Activated CD4-positive, alpha-beta T cell treated with anti-CD3 and anti-CD28 coated beads for 36 hours (primary cell): ENCODE measurements around the gene SH2B3. TPM values are rescaled to one million over a fixed set of nuclear protein-coding genes. Genes with fewer than 3 reads are reported as not detected.
"Not testable (repeated sequence)": the region's sequence is repeated elsewhere in the genome, so short reads cannot be mapped to it uniquely, and the experiment has no call there.

Source experiments
- ATAC-seq: fragments of 200-7000 bp; cut with Tn5 transposase; one replicate; pipeline ENCODE4 v1.10.0; 2021; ENCODE audit warnings: mild to moderate bottlenecking, moderate library complexity
- CTCF ChIA-PET: fragments of 350-600 bp; sonication (Branson Sonifier 250); formaldehyde crosslinking; loops from one replicate; lab custom pipeline; 2021; ENCODE audit warnings: antibody characterized with exemption; lab: Charles Lee
- POLR2A ChIA-PET: fragments of 350-600 bp; sonication (Branson Sonifier 250); formaldehyde crosslinking; loops from one replicate; lab custom pipeline; 2021; ENCODE audit warnings: antibody characterized with exemption, inconsistent platforms; lab: Charles Lee
- DNase-seq: peaks from one replicate; pipeline ENCODE4 v3.0.0-alpha.2; 2020
- H3K27ac Mint-ChIP-seq: one replicate; pipeline ENCODE4 v1.8.0; 2021; ENCODE audit warnings: mixed read lengths
- H3K27me3 Mint-ChIP-seq: one replicate; pipeline ENCODE4 v1.8.0; 2021; ENCODE audit warnings: mixed read lengths
- H3K36me3 Mint-ChIP-seq: one replicate; pipeline ENCODE4 v1.8.0; 2021; ENCODE audit warnings: low read depth, mixed read lengths
- H3K4me1 Mint-ChIP-seq: one replicate; pipeline ENCODE4 v1.8.0; 2021; ENCODE audit warnings: mixed read lengths
- H3K4me3 Mint-ChIP-seq: one replicate; pipeline ENCODE4 v1.8.0; 2021; ENCODE audit warnings: mild to moderate bottlenecking, moderate library complexity, mixed read lengths
- H3K9me3 Mint-ChIP-seq: one replicate; pipeline ENCODE4 v1.8.0; 2021; ENCODE audit warnings: low read depth, mixed read lengths
- intact Hi-C, 2 experiments: fragments of 100-400 bp; cut with DNase I in 1 of 2; cut with micrococcal nuclease in 1 of 2; formaldehyde crosslinking; loops; one replicate each; pipeline versions ENCODE4 v1.14.2 to v1.15.1; 2022 to 2024; cut with DNase I, micrococcal nuclease
- total RNA-seq, 2 experiments: library from RNA; stranded (reverse); gene quantifications; one replicate each; pipeline ENCODE4 v1.2.3, GENCODE V29; 2021

Gene SH2B3
- total RNA-seq, 2 experiments from 2014 or later: 29.2 to 32.7 TPM

- peak overlapping the region; percentile 70 for H3K4me3 Mint-ChIP-seq
- POLR2A ChIA-PET: interaction anchor here (0.6 kb wide), 1 partner anchor 749 kb away, joined by 7 read pairs; no protein-coding TSS in a partner anchor
- H3K4me1 Mint-ChIP-seq: peaks cover 15% of the 10 kb centered on the region
- H3K9me3 Mint-ChIP-seq: no peaks in the 10 kb centered on the region
- CTCF ChIA-PET: interaction anchor here (0.6 to 3.5 kb wide), 9 partner anchors 16 to 724 kb away, joined by 3 to 15 read pairs (median 3); no protein-coding TSS in a partner anchor
- no peaks in the 10 kb centered on the region for H3K27me3 Mint-ChIP-seq
- no peak overlapping the region for H3K27ac Mint-ChIP-seq
- intact Hi-C loops: loop anchor here in 1 of 2 experiments (2.0 kb wide), 1 partner anchor 77 kb away; no protein-coding TSS in a partner anchor
- DNase-seq (no peak), ATAC-seq (peak; percentile 7)
- no peaks in the 10 kb centered on the region for H3K36me3 Mint-ChIP-seq
These were observed 38.0 kb upstream of the SH2B3 start for GRCh38 chr12:111367661-111368221.

GRCh38 chr12:111368291-111368787 is 37.4 kb upstream of the SH2B3 start:
- no peaks in the 10 kb centered on the region for H3K9me3 Mint-ChIP-seq
- ATAC-seq: peak; percentile 10
- CTCF ChIA-PET: interaction anchor here (0.6 to 3.5 kb wide), 8 partner anchors 17 to 724 kb away, joined by 3 to 15 read pairs (median 3); no protein-coding TSS in a partner anchor

GRCh38 chr12:111368788-111369495 is 36.8 kb upstream of the SH2B3 start, which contains the start of gene PHETA1:
Gene PHETA1, minus strand, starts transcription at chr12:111369095. Its CDS starts 5,668 bp downstream, at chr12:111363427.
- Mint-ChIP-seq H3K4me1 (peaks cover 15% of the 10 kb centered on the region), H3K27me3 (peaks cover 3% of the 10 kb centered on the region), H3K4me3 (peak within 1 kb of the TSS; percentile 70), H3K27ac (no peak within 1 kb of the TSS), H3K9me3 (no peaks in the 10 kb centered on the region), H3K36me3 (no peaks in the 10 kb centered on the region)
- intact Hi-C loops: loop anchor here in 1 of 2 experiments (2.0 kb wide), 1 partner anchor 76 kb away; no protein-coding TSS in a partner anchor
- DNase-seq (peak; percentile 88), ATAC-seq (peak; percentile 89)
- CTCF ChIA-PET: interaction anchor here (0.7 to 3.5 kb wide), 5 partner anchors 16 to 83 kb away, joined by 3 to 15 read pairs (median 3); no protein-coding TSS in a partner anchor
- POLR2A ChIA-PET: no interaction called here

More at GRCh38 chr12:111368291-111368787, 37.4 kb upstream of the SH2B3 start:
- Mint-ChIP-seq H3K4me1 (peaks cover 15% of the 10 kb centered on the region), H3K27ac (no peak overlapping the region), H3K27me3 (peaks cover 3% of the 10 kb centered on the region), H3K4me3 (peak overlapping the region; percentile 70), H3K36me3 (no peaks in the 10 kb centered on the region)
- intact Hi-C loops: loop anchor here in 1 of 2 experiments (2.0 kb wide), 1 partner anchor 76 kb away; no protein-coding TSS in a partner anchor
- POLR2A ChIA-PET: interaction anchor here (0.6 kb wide), 1 partner anchor 749 kb away, joined by 7 read pairs; no protein-coding TSS in a partner anchor
- peak; percentile 20 for DNase-seq

GRCh38 chr12:111369496-111370220 is 36.1 kb upstream of the SH2B3 start:
- intact Hi-C loops: loop anchor here in 1 of 2 experiments (2.0 kb wide), 1 partner anchor 75 kb away; no protein-coding TSS in a partner anchor
- Mint-ChIP-seq H3K9me3 (no peaks in the 10 kb centered on the region), H3K27me3 (peaks cover 3% of the 10 kb centered on the region), H3K4me3 (peak overlapping the region; percentile 70), H3K4me1 (peaks cover 15% of the 10 kb centered on the region), H3K36me3 (no peaks in the 10 kb centered on the region), H3K27ac (no peak overlapping the region)
- no peak for DNase-seq
- CTCF ChIA-PET: interaction anchor here (0.7 to 3.5 kb wide), 5 partner anchors 15 to 82 kb away, joined by 3 to 15 read pairs (median 3); no protein-coding TSS in a partner anchor
- POLR2A ChIA-PET: interaction anchor here (0.7 to 1.1 kb wide), 2 partner anchors 34 to 271 kb away, joined by 4 to 6 read pairs; no protein-coding TSS in a partner anchor
- no peak for ATAC-seq

- POLR2A ChIA-PET, CTCF ChIA-PET, H3K27ac Mint-ChIP-seq, H3K4me3 Mint-ChIP-seq, DNase-seq, ATAC-seq, H3K9me3 Mint-ChIP-seq, intact Hi-C loops, H3K36me3 Mint-ChIP-seq, H3K27me3 Mint-ChIP-seq, H3K4me1 Mint-ChIP-seq: not testable (repeated sequence)
These were observed 32.5 kb upstream of the SH2B3 start for GRCh38 chr12:111373231-111373630.

- H3K4me3 Mint-ChIP-seq: no peak overlapping the region
- H3K4me1 Mint-ChIP-seq: no peaks in the 10 kb centered on the region
- ATAC-seq (no peak), DNase-seq (no peak)
- H3K9me3 Mint-ChIP-seq: no peaks in the 10 kb centered on the region
- peaks cover 6% of the 10 kb centered on the region for H3K27me3 Mint-ChIP-seq
- ChIA-PET CTCF (interaction anchor here (0.7 kb wide), 1 partner anchor 538 kb away, joined by 3 read pairs; no protein-coding TSS in a partner anchor), POLR2A (interaction anchor here (0.7 kb wide), 1 partner anchor 39 kb away, joined by 4 read pairs; no protein-coding TSS in a partner anchor)
- no peaks in the 10 kb centered on the region for H3K36me3 Mint-ChIP-seq
- H3K27ac Mint-ChIP-seq: no peak overlapping the region
- intact Hi-C loops: no loop called here
These were observed 28.3 kb upstream of the SH2B3 start for GRCh38 chr12:111377440-111377839.

GRCh38 chr12:111379942-111380554 is 25.7 kb upstream of the SH2B3 start:
- H3K27ac Mint-ChIP-seq: no peak overlapping the region
- H3K4me3 Mint-ChIP-seq: no peak overlapping the region
- DNase-seq (no peak), ATAC-seq (no peak)
- no peaks in the 10 kb centered on the region for H3K9me3 Mint-ChIP-seq
- no peaks in the 10 kb centered on the region for H3K4me1 Mint-ChIP-seq
- ChIA-PET POLR2A (interaction anchor here (0.7 kb wide), 1 partner anchor 63 kb away, joined by 3 read pairs; no protein-coding TSS in a partner anchor), CTCF (interaction anchor here (1.4 kb wide), 1 partner anchor 17 kb away, joined by 3 read pairs; no protein-coding TSS in a partner anchor)
- peaks cover 3% of the 10 kb centered on the region for H3K27me3 Mint-ChIP-seq
- H3K36me3 Mint-ChIP-seq: no peaks in the 10 kb centered on the region
- intact Hi-C loops: no loop called here

- ChIA-PET POLR2A (no interaction called here), CTCF (interaction anchor here (0.9 to 2.9 kb wide), 4 partner anchors 12 to 67 kb away, joined by 3 to 12 read pairs (median 8); partner anchors contain the start of gene PHETA1)
- no peak overlapping the region for H3K4me3 Mint-ChIP-seq
- no peak overlapping the region for H3K27ac Mint-ChIP-seq
- intact Hi-C loops: no loop called here
- no peaks in the 10 kb centered on the region for H3K36me3 Mint-ChIP-seq
- DNase-seq (no peak), ATAC-seq (no peak)
- H3K9me3 Mint-ChIP-seq: no peaks in the 10 kb centered on the region
- H3K4me1 Mint-ChIP-seq: no peaks in the 10 kb centered on the region
- H3K27me3 Mint-ChIP-seq: peaks cover 3% of the 10 kb centered on the region
These were observed 21.1 kb upstream of the SH2B3 start for GRCh38 chr12:111384596-111384995.

GRCh38 chr12:111386885-111387284 is 18.8 kb upstream of the SH2B3 start:
- ChIA-PET CTCF (interaction anchor here (1.2 kb wide), 1 partner anchor 9 kb away, joined by 5 read pairs; no protein-coding TSS in a partner anchor), POLR2A (no interaction called here)
- intact Hi-C loops: no loop called here
- Mint-ChIP-seq H3K27me3 (no peaks in the 10 kb centered on the region), H3K4me1 (no peaks in the 10 kb centered on the region), H3K27ac (no peak overlapping the region), H3K9me3 (no peaks in the 10 kb centered on the region), H3K4me3 (no peak overlapping the region), H3K36me3 (no peaks in the 10 kb centered on the region)
- ATAC-seq: no peak
- DNase-seq: no peak

GRCh38 chr12:111387747-111388323 is 17.9 kb upstream of the SH2B3 start:
- no peak overlapping the region for H3K27ac Mint-ChIP-seq
- H3K9me3 Mint-ChIP-seq: no peaks in the 10 kb centered on the region
- intact Hi-C loops: no loop called here
- H3K4me1 Mint-ChIP-seq: no peaks in the 10 kb centered on the region
- ChIA-PET POLR2A (no interaction called here), CTCF (interaction anchor here (1.2 kb wide), 1 partner anchor 8 kb away, joined by 5 read pairs; no protein-coding TSS in a partner anchor)
- ATAC-seq (no peak), DNase-seq (no peak)
- H3K4me3 Mint-ChIP-seq: no peak overlapping the region
- no peaks in the 10 kb centered on the region for H3K36me3 Mint-ChIP-seq
- H3K27me3 Mint-ChIP-seq: no peaks in the 10 kb centered on the region
